HEK293T (cell line): ENCODE results near the gene KLHL33.

ENCODE experiments used
- FOXM1 ChIP-seq: fragments of 450-650 bp; IDR thresholded peaks from 2 replicates; pipeline ENCODE4 v1.6.1; 2017; ENCODE audit warnings: mild to moderate bottlenecking, borderline replicate concordance
- SUZ12 ChIP-seq: fragments of 450-650 bp; IDR thresholded peaks from 2 replicates; pipeline ENCODE4 v1.6.1; 2016; ENCODE audit warnings: mild to moderate bottlenecking

DNA sequence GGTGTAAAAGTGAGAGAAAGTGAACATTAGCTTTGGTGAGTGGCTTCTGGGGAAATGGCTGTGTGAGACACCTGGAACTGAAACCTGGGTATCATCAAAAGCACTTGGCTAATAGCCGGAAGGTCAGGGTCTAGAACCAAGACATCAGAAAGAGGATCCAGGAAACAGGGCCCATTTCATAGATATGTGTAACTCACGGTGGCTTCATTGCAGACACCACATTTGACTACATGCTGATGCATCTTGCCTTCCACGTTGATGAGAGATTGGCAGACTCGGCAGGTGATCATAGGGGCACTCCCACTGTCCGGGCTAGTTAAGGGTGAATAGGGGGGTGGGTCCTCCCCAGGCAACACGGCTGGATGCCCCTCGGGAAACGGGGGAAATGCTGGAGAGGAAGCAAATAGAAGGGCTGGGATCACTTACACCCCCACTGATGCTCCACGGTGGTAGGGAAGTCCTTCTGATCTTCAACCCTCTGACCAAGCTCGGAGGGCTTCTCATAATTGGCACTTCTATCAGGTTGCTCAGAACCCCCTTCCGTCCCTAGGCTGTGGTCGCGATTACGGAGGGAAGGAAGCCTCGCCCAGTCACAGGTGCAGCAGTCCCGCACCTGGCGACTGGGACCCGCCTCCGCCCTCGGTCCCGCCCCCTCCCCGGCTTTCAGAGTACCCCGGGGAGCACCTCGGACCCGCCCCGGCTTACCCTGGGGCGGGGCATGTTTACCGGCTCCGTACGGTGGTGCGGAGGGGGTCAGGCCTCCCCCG lies 24.7 kb upstream of the KLHL33 start:
- no peak for TF ChIP-seq FOXM1
- no peak for TF ChIP-seq SUZ12
